NCI-H1105 treated with DMSO at 0.1 percent for 48 hours (cell line): Measurements from ENCODE around the gene ROM1.

ENCODE experiments used
- DNase-seq: peaks from one replicate; lab custom pipeline; 2025; lab: John Stamatoyannopoulos, UW

Gene ROM1

DNA sequence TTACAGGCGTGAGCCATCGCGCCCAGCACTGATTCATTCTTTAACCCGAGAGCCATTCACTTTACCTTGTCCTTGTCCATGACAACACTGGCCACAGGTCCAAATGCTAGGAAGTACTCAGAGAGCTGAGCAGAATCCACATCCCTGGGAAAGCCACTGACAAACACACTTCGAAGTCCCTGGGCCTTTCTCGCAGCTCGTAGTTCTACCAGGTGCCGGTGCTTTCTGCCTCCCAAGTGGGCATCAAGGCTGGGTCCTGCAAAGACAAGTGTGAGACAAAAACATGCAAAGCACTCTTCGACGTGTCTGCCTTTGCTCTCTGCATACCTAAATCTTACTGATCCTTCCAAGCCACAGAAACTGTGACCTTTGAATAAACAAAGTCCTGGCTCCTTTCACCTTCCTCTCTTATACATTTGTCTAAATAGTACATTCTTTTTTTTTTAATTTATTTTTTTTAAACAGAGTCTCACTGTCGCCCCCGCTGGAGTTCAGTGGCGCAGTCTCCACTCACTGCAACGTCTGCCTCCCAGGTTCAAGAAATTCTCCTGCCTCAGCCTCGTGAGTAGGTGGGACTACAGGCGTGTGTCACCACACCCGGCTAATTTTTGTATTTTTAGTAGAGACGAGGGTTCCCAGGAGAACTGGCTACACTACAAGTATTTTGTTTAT is 24.0 kb upstream of the ROM1 start:
- no peak for DNase-seq

DNA sequence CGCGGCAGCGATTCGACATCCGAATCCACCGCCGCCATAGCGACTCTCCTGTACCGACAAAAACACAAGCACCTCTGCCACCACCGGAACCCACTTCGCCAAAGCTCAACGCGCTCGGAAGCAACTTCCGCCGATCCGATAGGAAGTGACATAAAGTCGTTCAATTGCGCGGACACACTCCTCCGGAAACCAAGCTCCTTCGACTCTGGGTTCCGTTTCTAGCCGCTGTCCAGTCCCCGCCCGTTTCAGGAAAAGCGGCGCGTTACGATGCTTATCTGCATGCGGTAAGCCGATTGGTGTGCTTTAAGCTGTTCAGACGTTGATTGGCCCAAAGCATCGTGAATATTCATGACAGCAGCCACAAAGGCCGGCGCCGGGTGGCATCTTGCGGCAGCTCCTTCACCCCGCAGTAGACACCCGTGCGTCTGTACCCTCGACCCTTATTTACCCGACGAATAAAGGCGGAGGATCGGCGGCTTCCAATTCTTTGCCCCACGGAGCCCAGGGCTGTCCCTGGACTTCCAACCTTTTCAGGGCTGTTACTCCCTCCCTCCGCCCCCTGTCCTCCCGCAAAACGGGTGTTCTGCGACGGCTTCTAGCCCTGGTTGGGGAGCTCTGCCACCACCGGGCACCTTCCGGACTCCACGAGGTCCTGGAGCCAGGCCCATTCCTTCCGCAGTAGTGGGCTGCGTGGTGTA is 21.5 kb upstream of the ROM1 start, which contains the start of gene TUT1:
TSS of gene TUT1 (minus strand) at position 76 of the 698 bp plus-strand sequence. CDS start at position 38, 38 bp downstream.
- peak; percentile 99 for DNase-seq

DNA sequence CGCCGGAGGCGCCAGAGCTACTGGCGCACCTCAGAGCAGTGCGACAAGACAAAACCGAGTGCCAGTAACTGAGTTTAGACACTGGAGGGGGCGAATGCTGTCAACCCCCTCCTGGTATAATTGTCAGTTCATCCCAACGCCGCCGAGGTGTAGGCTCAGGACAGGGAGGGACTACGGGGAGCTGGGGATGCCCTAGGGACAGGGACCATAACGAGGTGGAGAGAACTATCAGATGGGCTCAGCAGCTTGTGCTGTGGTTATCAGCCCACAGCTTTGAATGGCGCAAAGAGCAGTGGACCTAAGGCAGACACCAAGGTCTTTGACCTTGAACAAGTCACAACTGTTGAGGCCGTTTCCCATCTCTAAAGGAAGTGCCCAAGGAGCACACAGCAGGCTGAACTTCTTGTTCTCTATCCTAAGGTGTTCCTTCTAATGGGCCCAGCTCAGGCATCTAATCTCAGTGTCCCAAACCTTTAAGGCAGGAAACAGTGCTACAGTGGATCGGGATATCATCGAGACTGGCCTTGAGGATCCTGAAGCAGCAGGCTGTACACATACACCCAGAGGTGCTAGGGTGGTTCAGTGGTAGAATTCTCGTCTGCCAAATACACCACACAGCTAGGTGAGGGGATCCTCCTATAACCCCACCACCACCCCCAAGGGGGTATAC is 20.8 kb upstream of the ROM1 start:
- no peak for DNase-seq

DNA sequence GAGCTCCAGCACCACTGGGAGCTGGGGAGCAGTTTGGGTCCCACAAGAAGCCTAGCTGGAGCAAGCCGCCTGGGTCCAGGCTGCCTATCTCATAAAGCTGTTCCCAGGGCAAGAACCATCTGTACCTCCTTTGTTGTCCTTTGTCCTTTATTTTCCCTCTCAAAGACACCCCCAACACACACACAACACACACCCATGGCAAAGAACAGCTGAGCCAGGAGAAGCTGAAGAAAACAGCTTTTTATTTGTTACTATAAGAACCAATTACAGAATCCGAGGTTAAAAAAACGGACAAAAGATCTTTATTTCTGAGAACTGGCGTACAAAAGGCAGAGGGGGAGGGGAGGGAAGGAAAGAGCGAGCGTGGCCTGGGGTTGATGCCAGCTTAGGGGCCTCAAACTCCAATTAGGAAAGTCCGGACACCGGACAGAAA is 20.1 kb upstream of the ROM1 start:
- no peak for DNase-seq

DNA sequence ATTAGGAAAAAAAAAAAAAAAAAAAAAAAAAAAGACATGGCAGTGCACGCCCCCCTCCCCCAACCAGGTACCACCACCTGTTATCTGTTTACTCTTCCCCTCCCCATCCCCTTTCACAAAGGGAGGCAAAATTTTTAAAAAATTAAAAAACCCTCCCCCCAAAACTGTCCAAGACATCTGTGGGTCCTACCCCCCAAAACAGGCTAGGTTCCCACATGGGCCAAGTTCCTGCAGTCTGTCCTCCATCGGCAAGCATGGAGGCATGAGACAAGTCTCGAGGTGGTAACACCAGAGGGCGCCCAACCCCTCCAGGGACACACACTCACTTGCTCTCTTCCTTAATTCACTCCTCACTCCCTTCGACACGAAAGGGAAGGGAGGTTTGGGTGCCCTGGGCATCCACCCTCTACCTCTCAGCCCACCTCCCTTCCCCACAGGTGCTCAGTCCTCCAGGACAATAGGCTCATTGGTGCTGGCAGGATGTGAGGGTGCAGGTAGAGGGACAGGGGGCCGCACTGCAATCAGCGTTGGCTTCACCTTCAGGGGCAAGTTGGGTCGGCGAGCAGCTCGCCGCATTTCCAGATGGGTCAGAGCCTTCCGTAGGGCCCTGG is 19.5 kb upstream of the ROM1 start:
- DNase-seq = peak; percentile 68

DNA sequence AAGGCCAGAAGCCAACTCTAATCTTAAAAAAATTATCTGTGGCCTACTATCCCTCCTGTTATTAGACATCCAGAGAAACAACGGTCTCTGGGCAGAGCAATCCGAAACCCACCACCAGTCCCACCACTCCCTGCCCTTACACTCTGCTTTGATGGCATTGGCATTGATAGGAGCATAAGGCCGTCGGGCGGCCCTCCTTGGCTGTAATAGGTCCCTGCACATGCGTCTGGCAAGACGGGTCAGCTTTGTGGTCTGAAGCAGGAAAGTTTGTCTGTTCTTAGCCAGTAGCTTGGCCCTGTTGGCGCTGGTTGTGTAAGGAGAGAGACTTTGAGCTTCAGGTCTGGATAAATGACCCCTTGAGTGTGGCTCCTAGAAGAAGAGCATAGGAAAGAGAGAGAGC is 17.9 kb upstream of the ROM1 start:
- no peak for DNase-seq

DNA sequence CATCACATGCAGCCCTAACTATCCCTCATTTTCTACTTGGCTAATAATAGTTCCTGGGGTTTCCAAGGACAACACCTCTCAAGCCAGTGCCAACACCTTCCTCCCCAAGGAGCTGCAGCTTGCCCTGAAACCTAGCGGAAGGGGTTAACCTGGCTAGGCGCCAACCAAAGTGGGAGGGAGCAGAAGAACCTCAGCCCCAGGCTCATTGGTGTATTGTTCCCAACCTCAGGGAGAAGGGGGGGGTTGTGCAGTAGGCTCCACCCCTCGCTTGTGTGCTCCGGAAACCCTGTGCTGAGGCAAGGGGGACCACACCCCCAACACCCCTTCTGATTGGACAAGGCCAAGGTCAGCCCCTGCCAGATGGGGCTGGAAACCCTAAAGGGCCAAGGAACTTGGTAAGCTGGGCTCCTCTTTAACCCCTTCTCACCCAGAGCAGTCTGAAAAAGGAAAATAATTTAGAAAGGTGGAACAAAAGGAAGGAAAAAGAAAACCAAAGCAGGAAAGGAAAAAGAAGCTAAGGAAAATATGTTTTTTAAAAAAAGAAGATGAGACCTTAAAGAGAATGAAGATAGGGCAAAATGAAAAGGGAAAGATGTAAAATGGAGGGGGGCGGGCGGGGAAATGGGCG is 13.9 kb upstream of the ROM1 start:
- peak; percentile 84 for DNase-seq

DNA sequence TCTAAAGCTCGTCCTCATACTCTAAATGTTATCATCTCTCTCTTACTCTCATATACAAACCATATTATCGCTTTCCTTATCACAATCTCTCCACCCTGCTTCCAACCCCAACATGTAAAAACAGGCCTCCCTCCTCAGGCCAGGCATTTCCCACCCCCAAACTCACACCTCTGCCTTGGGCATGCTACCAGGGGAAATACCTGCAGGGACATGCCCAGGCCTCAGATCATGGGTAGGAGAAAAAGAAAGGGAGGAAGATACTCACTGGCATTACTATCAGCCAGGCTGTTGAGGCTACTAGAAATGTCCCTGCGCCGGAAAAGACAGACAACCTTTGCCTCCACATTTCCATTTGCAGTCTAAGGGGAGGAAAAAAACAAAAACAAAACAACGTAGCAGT is 13.2 kb upstream of the ROM1 start:
- peak; percentile 16 for DNase-seq

DNA sequence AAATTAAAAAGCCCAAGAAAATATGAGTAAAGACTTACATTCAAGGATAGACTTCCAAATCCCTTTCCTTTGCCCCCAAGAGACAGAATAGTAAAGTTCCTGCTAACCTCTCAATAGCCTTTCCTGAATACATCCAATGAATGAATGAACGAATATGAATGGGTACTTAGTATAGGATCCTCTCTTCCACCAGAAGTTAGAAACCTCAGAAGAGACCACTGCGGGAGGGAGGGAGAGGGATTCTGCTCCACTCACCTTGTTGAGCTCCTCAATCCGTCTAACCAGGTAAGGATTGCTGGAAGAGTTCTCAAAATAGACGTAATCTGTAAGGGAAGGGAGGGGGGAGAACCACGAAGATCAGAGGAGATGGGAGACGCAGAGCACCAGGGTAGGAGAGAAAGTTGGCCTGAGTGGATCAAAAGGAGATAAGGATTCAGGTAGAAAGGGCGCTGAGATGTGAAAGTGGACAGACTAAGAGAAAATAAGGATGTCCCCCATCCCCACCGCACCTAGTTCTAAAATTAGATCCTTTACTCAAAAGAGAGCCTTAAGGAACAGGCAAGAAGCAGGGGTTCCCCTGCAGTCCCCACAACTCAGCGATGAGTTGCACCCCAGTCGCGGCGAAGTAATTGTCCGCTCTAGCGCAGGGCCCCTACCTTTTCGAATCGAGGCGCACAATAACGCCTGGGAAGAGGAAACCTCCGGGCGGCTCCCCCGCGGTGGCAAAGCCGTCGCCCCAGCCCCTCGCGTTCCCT is 12.5 kb upstream of the ROM1 start:
- DNase-seq = no peak

DNA sequence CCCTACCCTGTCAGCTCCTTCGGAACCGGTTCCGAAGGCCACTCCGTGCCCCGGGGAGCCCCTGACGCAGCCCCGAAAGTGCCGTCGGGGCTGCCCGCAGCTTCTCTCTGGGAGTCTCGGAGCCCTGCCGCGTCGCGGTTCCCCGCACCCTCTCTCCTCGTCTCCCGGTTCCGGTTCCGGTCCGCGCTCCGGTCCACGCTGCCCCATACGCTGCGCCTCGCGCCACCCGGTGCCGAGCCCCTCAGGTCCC is 12.0 kb upstream of the ROM1 start:
- no peak for DNase-seq

DNA sequence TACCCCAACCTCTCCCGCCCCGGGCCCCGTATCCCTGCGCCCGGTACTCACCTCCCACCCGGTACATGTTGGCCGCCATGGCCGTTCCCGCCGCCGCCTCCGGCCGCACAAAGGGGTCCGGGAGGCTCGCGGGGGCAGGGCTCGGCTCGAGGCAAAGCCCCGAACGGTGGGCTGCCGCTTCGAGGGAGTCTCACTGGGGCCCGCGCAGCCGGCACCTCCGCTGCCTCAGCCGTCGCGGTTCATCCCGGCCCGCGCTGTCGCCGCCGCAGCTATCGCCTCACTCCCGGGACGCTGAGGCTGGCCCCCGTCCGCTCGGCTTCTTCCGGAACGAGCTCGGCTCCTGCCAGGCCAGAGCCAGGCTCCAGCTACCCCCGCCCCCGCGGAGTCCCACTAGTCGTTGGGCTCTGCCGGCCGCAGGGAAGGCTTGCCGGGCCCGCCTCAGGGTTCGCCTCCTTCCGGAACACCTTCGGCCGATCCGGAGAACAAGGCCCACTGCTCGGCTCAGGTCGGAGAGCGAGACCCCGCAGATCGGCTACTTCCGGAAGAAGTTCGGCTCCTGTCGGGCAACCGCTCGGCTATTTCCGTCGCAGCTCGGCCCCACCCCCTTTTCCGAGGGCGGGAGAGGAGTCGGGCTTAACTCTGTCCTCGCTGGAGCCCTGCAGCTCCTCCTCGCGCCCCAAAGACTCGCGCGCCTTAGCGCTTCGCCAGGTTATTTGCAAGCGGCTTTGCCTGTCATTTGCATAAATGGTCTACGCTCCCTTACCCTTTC is 11.5 kb upstream of the ROM1 start, which contains the start of gene MTA2:
TSS of gene MTA2 (minus strand) at position 494 of the 769 bp plus-strand sequence. CDS start at position 79, 415 bp downstream.
- DNase-seq = peak; percentile 98

DNA sequence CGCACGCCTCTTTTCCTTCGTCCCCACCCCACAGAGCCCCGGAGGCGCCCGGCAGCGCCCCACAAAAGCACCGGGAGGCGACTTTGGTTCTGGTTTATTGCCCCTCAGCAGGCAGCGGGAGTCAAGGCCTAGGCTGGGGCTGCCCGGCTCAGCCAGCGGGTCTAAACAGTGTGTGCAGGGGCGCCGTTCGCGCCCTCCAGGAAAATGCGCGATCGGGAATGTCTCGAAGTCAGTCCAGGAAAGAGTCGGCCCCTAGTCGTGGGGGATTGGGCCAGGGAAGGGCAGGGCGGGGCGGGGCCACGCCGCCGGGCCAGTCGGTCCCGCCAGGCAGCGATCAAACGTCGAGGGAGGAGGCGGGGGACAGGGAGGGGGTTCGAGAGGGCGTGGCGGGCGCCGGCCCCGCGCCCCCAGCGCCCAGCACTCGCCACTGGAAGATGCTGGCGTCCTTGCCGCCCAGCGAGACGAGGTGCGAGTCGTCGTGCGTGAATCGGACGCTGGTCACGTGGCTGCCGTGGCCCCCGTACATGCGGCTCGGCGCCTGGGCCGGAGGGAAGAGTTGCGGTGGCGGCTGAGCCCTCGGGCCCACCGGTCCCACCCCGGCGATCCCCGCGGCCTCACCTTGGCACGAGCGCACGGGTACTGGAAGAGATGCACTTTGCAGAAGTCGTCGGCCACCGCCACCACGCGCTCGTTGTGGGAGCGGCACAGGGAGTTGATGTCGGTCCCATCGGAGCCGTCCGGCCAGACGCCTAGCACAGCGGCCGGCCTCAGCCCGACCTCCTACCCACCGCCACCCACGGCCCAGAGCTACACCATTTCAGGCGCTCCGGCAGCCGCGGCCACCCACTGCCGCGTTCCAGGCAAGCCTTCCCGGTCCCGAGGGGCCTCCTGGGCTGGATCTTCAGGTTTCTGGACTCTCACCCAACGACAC is 10.7 kb upstream of the ROM1 start:
- peak; percentile 69 for DNase-seq

DNA sequence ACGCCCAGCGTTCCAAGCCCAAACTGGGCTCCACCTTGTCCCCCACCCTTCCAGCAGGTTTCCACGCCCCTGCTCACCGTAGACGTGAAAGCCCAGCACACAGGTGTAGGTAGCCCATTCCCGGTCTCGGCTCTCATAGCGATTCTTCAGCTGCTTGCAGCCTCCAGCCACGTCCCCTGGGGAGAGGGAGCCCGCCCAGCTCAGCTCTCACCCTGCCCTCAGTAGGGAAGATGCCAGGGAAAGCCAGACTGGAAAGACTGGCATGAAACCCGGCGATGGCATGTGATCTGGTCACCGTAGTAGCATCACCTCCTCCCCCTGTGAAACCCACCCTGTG is 10.0 kb upstream of the ROM1 start:
- no peak for DNase-seq

DNA sequence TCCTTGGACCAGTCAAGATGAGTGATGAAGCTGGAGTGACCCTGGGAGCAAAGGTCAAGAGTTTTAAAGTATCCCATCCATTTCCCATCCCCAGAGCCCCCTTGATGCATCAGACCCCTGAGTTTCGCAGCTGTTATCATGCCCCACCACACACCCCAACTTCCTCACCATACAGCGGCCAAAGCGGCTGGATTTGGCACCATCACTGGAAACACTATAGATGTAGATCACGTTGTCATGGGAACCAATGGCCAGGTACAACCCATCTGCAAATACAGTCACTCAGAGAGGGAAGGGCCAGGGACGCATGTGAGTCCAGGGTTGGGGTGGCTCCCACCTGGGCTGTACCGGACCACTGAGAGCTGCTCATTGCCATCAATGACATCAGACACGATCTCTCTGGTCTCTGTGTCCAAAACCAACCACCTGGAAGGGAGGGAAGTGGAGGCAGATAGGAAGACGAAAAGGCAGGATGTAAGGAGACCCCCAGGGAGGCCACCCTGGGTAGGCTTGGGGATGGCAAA is 9.2 kb upstream of the ROM1 start:
- no peak for DNase-seq

DNA sequence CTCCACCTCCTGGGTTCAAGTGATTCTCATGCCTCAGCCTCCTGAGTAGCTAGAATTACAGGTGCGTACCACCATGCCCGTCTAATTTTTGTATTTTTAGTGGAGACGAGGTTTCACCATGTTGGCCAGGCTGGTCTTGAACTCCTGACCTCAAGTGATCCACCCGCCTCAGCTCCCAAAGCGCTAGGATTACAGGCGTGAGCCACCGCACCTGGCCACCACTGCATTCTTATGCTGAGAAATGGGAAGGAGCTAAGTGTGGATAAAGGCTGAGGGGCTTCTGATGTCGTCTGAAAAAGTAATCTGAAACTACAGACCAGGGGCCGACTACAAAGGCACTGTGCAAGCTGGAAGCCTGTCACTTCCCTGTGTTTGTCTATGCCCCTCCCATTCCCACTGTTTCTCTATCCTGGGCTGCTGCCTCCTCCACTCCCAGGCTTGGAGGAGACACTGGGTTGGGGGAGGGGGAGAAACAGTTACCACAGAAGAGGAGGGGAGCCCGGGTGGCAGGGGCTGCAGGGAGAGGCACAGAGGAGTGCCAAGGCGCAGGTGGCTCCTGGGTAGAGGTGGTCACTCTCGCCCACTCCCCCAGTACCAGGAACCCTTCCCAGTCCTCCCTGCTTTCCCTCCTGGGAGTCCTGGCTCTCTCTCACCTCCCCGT is 8.5 kb upstream of the ROM1 start:
- DNase-seq = no peak

DNA sequence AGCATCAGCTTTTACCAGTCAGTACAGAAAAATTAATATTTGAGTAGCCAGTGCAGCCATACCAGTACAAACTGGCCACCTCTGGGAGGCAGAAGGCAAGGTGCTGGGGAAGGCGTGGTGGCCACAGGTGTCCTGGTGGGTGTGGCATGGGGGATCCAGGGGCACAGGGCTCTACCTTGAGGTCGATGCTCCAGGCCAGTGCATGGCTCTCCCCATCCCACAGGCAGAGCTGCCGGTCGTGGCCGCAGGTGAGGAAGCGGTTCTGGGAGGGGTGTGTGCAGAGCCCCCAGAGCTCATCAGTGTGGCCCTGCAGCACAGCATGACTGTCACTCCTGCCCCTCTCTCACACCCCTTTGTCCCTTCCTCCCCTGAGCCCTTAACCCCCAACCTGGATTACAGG is 7.6 kb upstream of the ROM1 start:
- no peak for DNase-seq

DNA sequence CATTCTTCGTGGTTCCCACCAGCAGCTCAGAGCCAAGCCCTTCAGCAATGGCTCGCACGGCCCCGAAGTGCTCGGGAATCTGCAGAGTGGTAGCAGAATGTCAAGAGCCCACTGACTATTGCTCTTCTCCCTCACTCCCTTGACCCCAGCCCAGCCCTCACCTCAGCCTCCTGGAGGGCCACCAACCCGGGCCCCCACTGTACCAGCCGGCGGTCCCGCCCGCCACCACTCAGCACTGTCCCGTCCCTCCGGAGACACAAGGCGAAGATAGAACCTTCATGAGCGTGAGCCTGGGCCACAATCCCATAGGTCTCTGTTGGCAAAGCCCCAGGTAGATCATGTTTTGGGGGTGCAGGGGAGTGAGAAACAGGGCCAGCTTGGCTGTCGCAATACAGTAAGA is 7.2 kb upstream of the ROM1 start:
- DNase-seq = no peak

DNA sequence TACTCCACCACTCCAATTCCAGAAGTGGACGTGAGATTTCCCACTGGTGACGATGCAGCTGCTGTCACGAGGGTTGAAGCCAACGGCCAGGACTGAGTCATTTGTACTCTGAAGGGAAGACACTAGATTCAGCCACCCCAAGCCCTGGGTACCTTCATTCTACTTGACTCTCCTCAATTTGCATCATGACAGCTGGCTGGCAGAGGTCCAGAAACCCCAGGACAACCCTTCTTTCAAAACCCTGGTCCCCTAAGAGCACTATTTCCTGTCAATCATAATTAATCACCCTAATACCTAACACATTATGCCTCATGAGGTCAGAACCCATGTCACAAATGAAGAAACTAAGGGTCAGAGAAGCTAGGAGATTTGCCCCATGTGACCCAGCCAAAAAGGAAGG is 5.3 kb upstream of the ROM1 start:
- peak; percentile 13 for DNase-seq

DNA sequence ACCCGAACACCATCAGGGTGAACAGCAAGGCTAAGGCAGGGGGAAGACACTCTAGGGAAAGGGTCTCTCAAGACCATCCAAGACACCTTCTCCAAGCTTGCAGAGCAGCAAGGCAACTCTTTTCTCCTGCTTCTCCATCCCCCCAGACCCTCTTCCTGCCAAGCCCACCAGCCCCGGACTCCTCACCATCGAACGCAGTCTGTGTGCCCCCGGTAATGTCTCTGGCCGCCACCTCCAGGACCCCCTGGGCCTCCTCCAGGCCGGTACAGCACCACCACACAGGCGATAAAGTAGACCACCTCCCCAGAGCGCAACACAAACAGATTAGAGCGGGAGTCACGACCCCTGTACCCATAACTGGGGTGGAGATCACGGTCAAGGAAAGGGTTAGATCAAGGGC is 4.3 kb upstream of the ROM1 start:
- no peak for DNase-seq
